RWPE1 (cell line): ENCODE data around the gene SYNJ2.
A peak's percentile ranks its signal among the peaks of the same experiment; 100 is the strongest.

Experiments used
- CTCF ChIA-PET: fragments of 350-600 bp; sonication (Branson Sonifier 250); formaldehyde crosslinking; extraction: SDS; loops from one replicate; lab custom pipeline; 2021; lab: Yijun Ruan, JAX
- POLR2A ChIA-PET: fragments of 400-600 bp; formaldehyde crosslinking; extraction: SDS; loops from one replicate; lab custom pipeline; 2020; ENCODE audit warnings: antibody characterized with exemption; ENCODE audit not compliant: low non-redundant PET; lab: Yijun Ruan, JAX
- DNase-seq: peaks from one replicate; pipeline ENCODE4 v3.0.0; 2012; ENCODE audit warnings: low spot score
- H3K27ac ChIP-seq: fragments of 450-650 bp; 2 replicates; pipeline ENCODE4 v1.5.1; 2017
- CTCF ChIP-seq: fragments of 450-650 bp; conservative IDR thresholded peaks from 2 replicates; pipeline ENCODE4 v1.5.1; 2017; ENCODE audit warnings: low read depth, mild to moderate bottlenecking

The SYNJ2 gene

GRCh38 chr6:158002249-158002950 lies 20.7 kb downstream of the SYNJ2 start:
- CTCF ChIA-PET, result no interaction called here
- POLR2A ChIA-PET, result no interaction called here
- TF ChIP-seq CTCF, result no peak
- peak overlapping the region; percentile 43 for H3K27ac ChIP-seq
- DNase-seq, result peak; percentile 82

GRCh38 chr6:158002951-158003853 lies 21.5 kb downstream of the SYNJ2 start:
- CTCF ChIA-PET, result interaction anchor here (0.5 kb wide), 1 partner anchor 101 kb away, joined by 4 read pairs; no protein-coding TSS in a partner anchor
- peak overlapping the region; percentile 43 for H3K27ac ChIP-seq

GRCh38 chr6:158003910-158004700 lies 22.4 kb downstream of the SYNJ2 start:
- ChIA-PET POLR2A (no interaction called here), CTCF (no interaction called here)
- DNase-seq, result no peak
- TF ChIP-seq CTCF, result no peak
- H3K27ac ChIP-seq, result peak overlapping the region; percentile 43

More at GRCh38 chr6:158002951-158003853, 21.5 kb downstream of the SYNJ2 start:
- TF ChIP-seq CTCF, result no peak
- POLR2A ChIA-PET, result no interaction called here
- no peak for DNase-seq

GRCh38 chr6:158004701-158005095 lies 23.0 kb downstream of the SYNJ2 start:
- TF ChIP-seq CTCF, result no peak
- no peak overlapping the region for H3K27ac ChIP-seq
- ChIA-PET POLR2A (no interaction called here), CTCF (no interaction called here)
- no peak for DNase-seq

- no peak overlapping the region for H3K27ac ChIP-seq
- CTCF ChIA-PET, result no interaction called here
- POLR2A ChIA-PET, result no interaction called here
- DNase-seq, result no peak
- no peak for TF ChIP-seq CTCF
These were observed 24.0 kb downstream of the SYNJ2 start for GRCh38 chr6:158005626-158006180.

GRCh38 chr6:158006331-158006730 lies 24.7 kb downstream of the SYNJ2 start:
- no peak for TF ChIP-seq CTCF
- H3K27ac ChIP-seq, result no peak overlapping the region
- no peak for DNase-seq
- POLR2A ChIA-PET, result no interaction called here
- CTCF ChIA-PET, result no interaction called here
